Fibroblast of lung (primary cell): ENCODE data around the gene NEGR1. TPM values are rescaled to one million over a fixed set of nuclear protein-coding genes. Genes with fewer than 3 reads are reported as not detected.
A peak's percentile ranks its signal among the peaks of the same experiment; 100 is the strongest.

ENCODE experiments used
- DNase-seq, 2 donors: peaks; one replicate each; pipeline versions ENCODE4 v3.0.0 to v3.0.0-alpha.2; 2010; ENCODE audit warnings: low read depth in 2 of 2
- H2AFZ ChIP-seq: 2 replicates; pipeline ENCODE4 v1.5.1; 2012; ENCODE audit warnings: low read length, control low read depth, inconsistent platforms
- H3K27ac ChIP-seq: 2 replicates; pipeline ENCODE4 v1.5.1; 2011; ENCODE audit warnings: low read length, control low read depth; ENCODE audit not compliant: insufficient read depth
- H3K27me3 ChIP-seq: 2 replicates; pipeline ENCODE4 v1.5.1; 2011; ENCODE audit warnings: mild to moderate bottlenecking, low read length; ENCODE audit not compliant: control insufficient read depth, insufficient read depth
- H3K36me3 ChIP-seq: 2 replicates; pipeline ENCODE4 v1.5.1; 2011; ENCODE audit warnings: low read length; ENCODE audit not compliant: control insufficient read depth, insufficient read depth
- H3K4me1 ChIP-seq: 2 replicates; pipeline ENCODE4 v1.5.1; 2011; ENCODE audit warnings: low read length; ENCODE audit not compliant: control insufficient read depth, insufficient read depth; ENCODE audit errors: extremely low read depth
- H3K4me2 ChIP-seq: 2 replicates; pipeline ENCODE4 v1.5.1; 2011; ENCODE audit warnings: low read length, control low read depth; ENCODE audit not compliant: insufficient read depth; ENCODE audit errors: extremely low read depth
- H3K4me3 ChIP-seq, 4 experiments: fragments of 200-600 bp in 1 of 4; sonication (generic) in 1 of 4; replicated peaks in 1 of 4; 2 replicates each; pipeline ENCODE4 v1.5.1; 2011 to 2016; ENCODE audit warnings: low read length in 4 of 4, low read depth in 3 of 4, mild to moderate bottlenecking in 3 of 4, control low read depth in 2 of 4, inconsistent platforms in 1 of 4, mixed read lengths in 1 of 4; ENCODE audit not compliant: insufficient read depth in 1 of 4; ENCODE audit errors: control extremely low read depth in 1 of 4
- H3K79me2 ChIP-seq: 2 replicates; pipeline ENCODE4 v1.5.1; 2012; ENCODE audit warnings: mild to moderate bottlenecking, low read length, inconsistent platforms; ENCODE audit not compliant: control insufficient read depth, insufficient read depth
- H3K9ac ChIP-seq: 2 replicates; pipeline ENCODE4 v1.5.1; 2011; ENCODE audit warnings: mild to moderate bottlenecking, low read length, control low read depth; ENCODE audit not compliant: insufficient read depth
- H3K9me3 ChIP-seq: 2 replicates; pipeline ENCODE4 v1.5.1; 2012; ENCODE audit warnings: low read depth, low read length; ENCODE audit not compliant: control insufficient read depth, insufficient read depth
- H4K20me1 ChIP-seq: 2 replicates; pipeline ENCODE4 v1.5.1; 2011; ENCODE audit warnings: low read length; ENCODE audit not compliant: control insufficient read depth, insufficient read depth; ENCODE audit errors: extremely low read depth
- CTCF ChIP-seq, 2 donors: IDR thresholded peaks in 1 of 2; conservative IDR thresholded peaks in 1 of 2; 1 replicate in 1 of 2; 2 replicates in 1 of 2; pipeline ENCODE4 v1.5.1; 2011 to 2012; ENCODE audit warnings: low read length in 2 of 2, control low read depth in 1 of 2, inconsistent platforms in 1 of 2, low read depth in 1 of 2, mild to moderate bottlenecking in 1 of 2
- EZH2 ChIP-seq: IDR thresholded peaks from 2 replicates; pipeline ENCODE4 v1.5.1; 2012; ENCODE audit warnings: low read length, control low read depth, mild to moderate bottlenecking; ENCODE audit errors: missing control alignments
- polyA plus RNA-seq, 2 donors: library from polyadenylated mRNA; depleted of rRNA in 1 of 2; stranded (reverse) in 1 of 2; unstranded in 1 of 2; fragments of >200 nt; gene quantifications; 2 replicates each; pipeline ENCODE4 v1.2.1, GENCODE V29; 2011 to 2012; ENCODE audit warnings: missing spikeins in 1 of 2
- total RNA-seq: library from RNA; depleted of rRNA; stranded (reverse); fragments of >200 nt; gene quantifications from 2 replicates; pipeline ENCODE4 v1.2.1, GENCODE V29; 2014

The NEGR1 gene
- total and polyA plus RNA-seq, 2 donors (not counting 1 experiment from before 2014, with no cell fraction given): 3.1 to 9.4 TPM

- Histone ChIP-seq H3K9ac (no peak overlapping the region), H4K20me1 (no peaks in the 10 kb centered on the region), H2AFZ (no peak overlapping the region), H3K9me3 (no peaks in the 10 kb centered on the region), H3K79me2 (no peaks in the 10 kb centered on the region), H3K36me3 (no peaks in the 10 kb centered on the region), H3K4me3 (no peak overlapping the region), H3K4me1 (no peaks in the 10 kb centered on the region), H3K4me2 (no peak overlapping the region), H3K27me3 (no peaks in the 10 kb centered on the region), H3K27ac (no peak overlapping the region)
- TF ChIP-seq CTCF (conservative IDR thresholded peaks at IDR 0.05 in 1 of 2, IDR thresholded peaks at IDR 0.05 in 1 of 2; ENCODE audit: low read depth in 1 of 2, low read length in 2 of 2): no peak
- TF ChIP-seq EZH2: no peak
- DNase-seq: no peak
Measured at GRCh38 chr1:72003092-72003491, 279.2 kb downstream of the NEGR1 start.

GRCh38 chr1:72000809-72001208 is 281.5 kb downstream of the NEGR1 start:
- Histone ChIP-seq H4K20me1 (no peaks in the 10 kb centered on the region), H3K27me3 (no peaks in the 10 kb centered on the region), H3K36me3 (no peaks in the 10 kb centered on the region), H3K9me3 (no peaks in the 10 kb centered on the region), H3K79me2 (no peaks in the 10 kb centered on the region), H3K4me3 (no peak overlapping the region), H3K27ac (no peak overlapping the region), H2AFZ (peak overlapping the region; percentile 16), H3K4me1 (no peaks in the 10 kb centered on the region), H3K9ac (no peak overlapping the region), H3K4me2 (no peak overlapping the region)
- DNase-seq: peak; percentile 18 to 57
- TF ChIP-seq EZH2 (no peak), CTCF (conservative IDR thresholded peaks at IDR 0.05 in 1 of 2, IDR thresholded peaks at IDR 0.05 in 1 of 2; ENCODE audit: low read depth in 1 of 2, low read length in 2 of 2) (no peak)

- Histone ChIP-seq H3K4me2 (no peak overlapping the region), H3K4me1 (no peaks in the 10 kb centered on the region), H3K27me3 (no peaks in the 10 kb centered on the region), H3K79me2 (no peaks in the 10 kb centered on the region), H3K9ac (no peak overlapping the region), H3K9me3 (no peaks in the 10 kb centered on the region), H2AFZ (no peak overlapping the region), H4K20me1 (no peaks in the 10 kb centered on the region), H3K36me3 (no peaks in the 10 kb centered on the region), H3K27ac (no peak overlapping the region), H3K4me3 (no peak overlapping the region)
- DNase-seq: no peak
- TF ChIP-seq EZH2 (no peak), CTCF (conservative IDR thresholded peaks at IDR 0.05 in 1 of 2, IDR thresholded peaks at IDR 0.05 in 1 of 2; ENCODE audit: low read depth in 1 of 2, low read length in 2 of 2) (no peak)
Measured at GRCh38 chr1:71994646-71995045, 287.7 kb downstream of the NEGR1 start.
